ENCODE data around the gene MCFD2.
"Not testable (repeated sequence)": the region's sequence is repeated elsewhere in the genome, so short reads cannot be mapped to it uniquely, and the experiment has no call there.

Gene MCFD2

DNA sequence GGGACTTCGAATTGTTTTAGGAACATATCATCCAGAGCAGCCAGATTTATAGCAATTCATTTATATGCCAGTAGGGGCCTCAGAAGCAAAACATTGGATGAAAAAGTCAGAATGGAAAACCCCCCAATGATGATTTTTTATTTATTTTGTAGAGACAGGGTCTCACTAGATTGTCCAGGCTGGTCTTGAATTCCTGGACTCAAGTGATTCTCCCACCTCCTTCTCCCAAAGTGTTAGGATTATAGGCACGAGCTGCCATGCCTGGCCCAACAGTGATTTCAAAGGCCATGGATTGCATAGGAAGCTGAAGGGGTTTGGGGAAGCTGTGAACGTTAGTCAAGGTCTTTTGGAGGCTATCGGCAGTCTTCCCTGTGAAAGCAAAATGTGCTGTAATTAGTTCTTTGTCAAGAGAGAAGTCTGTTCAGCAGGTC, 21.9 kb upstream of the MCFD2 start:
- no peak for FAIRE-seq

DNA sequence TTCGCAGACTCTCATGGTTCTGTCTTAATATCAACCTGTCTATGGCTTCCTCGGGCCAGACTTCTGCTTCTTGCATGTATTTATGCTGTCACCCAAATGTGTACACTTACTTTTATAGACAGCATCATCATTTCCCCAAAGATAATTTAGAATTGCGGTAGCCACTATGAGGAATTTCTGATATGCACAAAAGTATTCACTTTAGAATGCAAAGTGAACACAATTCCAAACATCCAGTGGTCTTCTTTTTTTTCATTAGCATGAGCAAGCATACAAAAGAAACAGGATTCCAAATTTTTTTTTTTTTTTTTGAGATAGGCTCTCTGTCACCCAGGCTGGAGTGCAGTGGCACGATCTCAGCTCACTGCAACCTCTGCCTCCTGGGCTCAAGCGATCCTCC, 21.0 kb upstream of the MCFD2 start:
- no peak for FAIRE-seq

- FAIRE-seq = no peak
Measured at GRCh38 chr2:46935071-46935470, 19.5 kb upstream of the MCFD2 start.

DNA sequence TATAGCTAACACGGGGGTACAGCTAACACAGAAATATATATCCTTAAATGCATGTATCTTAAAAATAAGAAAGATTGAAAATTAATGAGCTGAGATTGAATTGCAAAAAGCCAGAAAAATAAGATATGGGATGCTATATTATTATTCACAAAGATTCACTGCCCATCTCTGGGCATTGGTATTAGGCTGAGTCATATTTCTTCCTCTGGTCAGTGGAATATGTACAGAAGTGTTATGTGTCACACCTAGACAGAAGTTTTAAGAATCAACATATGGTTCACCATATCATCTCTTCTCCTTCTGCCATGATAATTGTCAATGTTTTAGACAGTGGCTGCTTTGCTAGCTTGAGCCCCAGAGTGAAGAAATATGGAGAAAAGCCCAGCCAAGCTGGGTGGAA, 14.0 kb upstream of the MCFD2 start:
- FAIRE-seq = no peak

- no peak for FAIRE-seq
Measured at GRCh38 chr2:46926863-46927262, 11.3 kb upstream of the MCFD2 start.

GRCh38 chr2:46925474-46926351, 10.1 kb upstream of the MCFD2 start:
- FAIRE-seq = no peak

DNA sequence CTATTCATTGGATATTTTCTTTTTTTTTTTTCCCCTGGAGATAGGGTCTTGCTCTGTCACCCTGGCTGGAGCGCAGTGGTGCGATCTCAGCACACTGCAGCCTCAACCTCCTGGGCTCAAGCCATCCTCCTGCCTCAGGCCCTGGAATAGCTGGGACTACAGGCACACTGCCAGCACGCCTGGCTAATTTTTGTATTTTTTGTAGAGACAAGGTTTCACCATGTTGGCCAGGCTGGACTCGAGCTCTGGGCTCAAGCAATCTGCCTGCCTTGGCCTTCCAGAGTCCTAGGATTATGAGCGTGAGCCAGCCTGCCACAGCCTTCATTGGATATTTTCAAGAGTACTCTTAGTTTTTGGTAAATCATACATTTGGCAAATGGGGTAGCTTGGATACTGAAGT, 9.0 kb upstream of the MCFD2 start:
- FAIRE-seq = no peak

DNA sequence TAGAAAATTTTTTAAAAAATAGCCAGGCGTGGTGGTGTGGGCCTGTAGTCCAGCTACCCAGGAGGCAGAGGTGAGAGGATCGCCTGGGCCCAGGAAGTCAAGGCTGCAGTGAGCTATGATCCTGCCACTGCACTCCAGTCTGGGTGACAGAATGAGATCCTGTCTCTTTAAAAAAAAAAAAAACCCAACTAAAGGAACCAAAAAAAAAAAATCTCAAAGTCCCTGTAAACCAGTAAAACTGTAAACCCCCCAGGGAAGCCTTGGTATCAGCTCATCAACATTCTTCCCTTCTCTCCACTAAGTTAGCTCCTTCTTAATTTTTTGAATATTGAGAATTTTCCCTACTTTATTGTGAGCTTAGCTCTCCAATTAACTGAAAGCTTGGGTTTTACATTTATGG, 8.4 kb upstream of the MCFD2 start:
- FAIRE-seq = no peak

- FAIRE-seq = no peak
Measured at GRCh38 chr2:46923041-46923528, 7.5 kb upstream of the MCFD2 start.

GRCh38 chr2:46922606-46923005, 7.0 kb upstream of the MCFD2 start:
- no peak for FAIRE-seq

- no peak for FAIRE-seq
Measured at GRCh38 chr2:46921676-46922448, 6.3 kb upstream of the MCFD2 start.

DNA sequence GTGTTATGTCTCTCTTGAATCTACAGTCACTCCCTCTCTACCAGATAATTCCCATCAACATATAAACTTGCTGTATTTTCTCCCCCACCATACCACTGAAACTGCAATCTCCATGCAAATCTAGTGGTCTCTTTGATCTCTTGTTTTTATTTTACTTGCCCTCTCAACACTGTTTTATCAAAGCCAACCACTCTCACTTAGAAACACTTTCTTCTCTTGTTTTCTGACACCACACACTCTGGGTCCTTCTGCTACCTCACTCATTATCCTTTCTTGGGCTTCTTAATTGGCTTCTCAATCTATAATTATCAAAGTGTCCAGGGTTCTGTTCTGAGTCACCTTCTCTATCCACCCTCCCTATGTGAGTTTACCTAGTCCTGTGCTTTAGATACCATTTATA, 2.0 kb upstream of the MCFD2 start:
- FAIRE-seq = no peak

- FAIRE-seq = no peak
Measured at GRCh38 chr2:46915811-46916630, 415 bp upstream of the MCFD2 start.

DNA sequence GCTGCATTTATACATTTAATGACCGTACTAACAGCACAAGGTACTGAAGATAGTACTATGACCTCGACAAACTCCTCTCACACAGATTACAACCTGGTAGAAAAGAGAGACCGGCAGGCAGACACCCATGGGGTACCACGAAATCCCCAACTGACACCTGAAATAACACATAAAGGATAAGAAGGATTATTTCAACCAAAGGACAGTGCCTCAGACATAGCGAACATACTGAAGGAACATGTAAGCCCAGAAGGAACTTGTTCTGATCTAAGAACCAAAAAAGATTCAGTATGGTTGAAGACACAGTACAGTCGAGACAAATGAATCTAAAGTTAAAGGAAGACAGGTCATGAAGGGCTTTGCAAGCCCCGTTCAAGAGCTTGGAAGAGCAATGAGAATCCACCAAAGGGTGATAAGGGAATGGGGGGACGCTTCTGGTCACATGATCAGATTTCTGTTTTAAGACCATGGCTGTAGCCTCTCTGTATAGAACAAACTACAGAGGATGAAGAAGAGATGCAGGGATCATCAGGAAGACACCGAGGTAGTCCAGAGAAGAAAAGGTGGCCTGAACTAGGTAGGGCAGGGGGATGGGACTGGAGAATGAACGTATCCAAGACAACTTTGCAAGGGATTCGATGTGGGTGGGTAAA, 902 bp downstream of the MCFD2 start:
- FAIRE-seq = no peak

- no peak for FAIRE-seq
Measured at GRCh38 chr2:46913471-46914381, 1.9 kb downstream of the MCFD2 start.

DNA sequence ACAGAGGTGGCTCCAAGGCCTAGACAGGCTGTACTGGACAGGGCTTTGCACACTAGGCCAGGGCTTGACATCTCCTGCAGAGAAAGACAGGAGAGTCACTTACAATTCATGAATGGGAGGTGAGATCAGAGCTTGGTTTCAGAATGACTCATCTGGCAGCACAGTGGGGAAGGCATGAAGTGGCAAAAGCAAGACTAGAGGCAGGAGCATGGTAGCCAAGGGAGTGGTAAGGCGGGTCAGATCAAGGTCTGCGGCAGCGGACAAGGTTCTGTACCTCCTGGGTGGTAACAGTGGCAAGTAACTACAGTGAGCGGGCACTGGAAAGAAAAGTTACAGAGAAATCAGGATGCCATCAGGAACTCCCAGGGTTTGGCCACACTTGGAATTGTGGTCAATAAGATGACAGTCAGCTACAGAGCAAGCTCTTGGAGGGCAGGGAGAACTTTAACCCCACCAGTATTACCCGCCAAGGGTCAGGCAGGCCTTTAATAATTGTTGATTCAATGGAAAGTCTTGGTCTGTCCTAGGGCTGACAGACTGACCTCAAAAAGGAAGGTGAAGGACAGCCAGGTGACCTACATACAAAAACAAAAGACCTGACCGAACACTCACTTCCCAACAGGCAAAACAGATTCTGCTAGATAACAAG, 5.7 kb downstream of the MCFD2 start:
- FAIRE-seq = no peak

- FAIRE-seq = no peak
Measured at GRCh38 chr2:46909150-46909549, 6.5 kb downstream of the MCFD2 start.

- FAIRE-seq = not testable (repeated sequence)
Measured at GRCh38 chr2:46904908-46905678, 10.5 kb downstream of the MCFD2 start.

GRCh38 chr2:46902980-46903379, 12.6 kb downstream of the MCFD2 start:
- FAIRE-seq = not testable (repeated sequence)

DNA sequence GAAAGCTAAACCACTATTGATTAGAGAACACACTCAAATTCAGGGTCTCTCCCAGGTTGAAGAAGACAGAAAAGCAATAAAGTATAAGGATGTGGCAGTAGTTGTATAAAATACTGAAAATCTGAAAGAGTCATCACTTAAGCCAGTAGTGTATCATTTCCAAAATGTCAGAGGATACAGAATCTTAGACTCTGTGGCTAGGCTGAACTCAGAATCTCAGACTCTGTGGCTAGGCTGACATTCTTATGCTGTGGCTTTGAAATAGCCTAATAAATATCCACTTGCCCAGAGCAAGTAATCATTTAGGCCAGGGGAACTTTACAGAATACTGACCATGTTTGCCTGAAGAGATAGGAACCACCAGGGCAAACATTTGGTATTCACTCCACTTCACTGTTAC, 13.1 kb downstream of the MCFD2 start:
- FAIRE-seq = no peak
